HG02973 (cell line): ENCODE results near the gene CD59.
"Not testable (repeated sequence)": the region's sequence is repeated elsewhere in the genome, so short reads cannot be mapped to it uniquely, and the experiment has no call there.

Source experiments
- ATAC-seq: cut with Tn5 transposase; IDR thresholded peaks from one replicate; pipeline ENCODE4 v1.9.1; 2021; ENCODE audit warnings: moderate library complexity; ENCODE audit not compliant: unreplicated experiment

CD59 gene

GRCh38 chr11:33695051-33695566, 41.1 kb downstream of the CD59 start:
- ATAC-seq: no peak

GRCh38 chr11:33694346-33695050, 41.7 kb downstream of the CD59 start:
- no peak for ATAC-seq

- no peak for ATAC-seq
Measured at GRCh38 chr11:33692541-33692940, 43.7 kb downstream of the CD59 start.

DNA sequence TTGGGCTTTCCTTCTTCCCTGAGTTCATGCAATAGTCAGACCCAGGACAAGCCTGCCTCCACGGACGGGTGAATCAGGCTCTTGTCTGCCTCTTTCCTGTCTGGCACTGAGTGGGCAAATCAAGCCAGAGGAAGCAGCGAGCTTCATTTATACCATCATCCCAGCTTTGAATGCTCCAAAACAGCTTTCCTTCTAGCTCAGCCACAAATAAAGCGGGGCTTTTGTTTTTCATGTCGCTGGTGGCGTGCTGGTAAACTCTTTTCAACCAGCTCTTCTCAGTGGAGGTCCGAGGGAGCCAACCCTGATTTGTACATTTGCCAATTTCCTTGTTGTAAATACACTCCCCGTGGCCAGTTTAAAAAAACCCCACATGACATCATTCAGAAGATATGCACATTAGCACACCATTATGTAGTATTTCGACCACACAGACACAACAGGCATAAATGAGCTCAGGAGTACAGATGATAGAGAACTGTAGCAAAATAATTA, 44.2 kb downstream of the CD59 start:
- ATAC-seq: no peak

DNA sequence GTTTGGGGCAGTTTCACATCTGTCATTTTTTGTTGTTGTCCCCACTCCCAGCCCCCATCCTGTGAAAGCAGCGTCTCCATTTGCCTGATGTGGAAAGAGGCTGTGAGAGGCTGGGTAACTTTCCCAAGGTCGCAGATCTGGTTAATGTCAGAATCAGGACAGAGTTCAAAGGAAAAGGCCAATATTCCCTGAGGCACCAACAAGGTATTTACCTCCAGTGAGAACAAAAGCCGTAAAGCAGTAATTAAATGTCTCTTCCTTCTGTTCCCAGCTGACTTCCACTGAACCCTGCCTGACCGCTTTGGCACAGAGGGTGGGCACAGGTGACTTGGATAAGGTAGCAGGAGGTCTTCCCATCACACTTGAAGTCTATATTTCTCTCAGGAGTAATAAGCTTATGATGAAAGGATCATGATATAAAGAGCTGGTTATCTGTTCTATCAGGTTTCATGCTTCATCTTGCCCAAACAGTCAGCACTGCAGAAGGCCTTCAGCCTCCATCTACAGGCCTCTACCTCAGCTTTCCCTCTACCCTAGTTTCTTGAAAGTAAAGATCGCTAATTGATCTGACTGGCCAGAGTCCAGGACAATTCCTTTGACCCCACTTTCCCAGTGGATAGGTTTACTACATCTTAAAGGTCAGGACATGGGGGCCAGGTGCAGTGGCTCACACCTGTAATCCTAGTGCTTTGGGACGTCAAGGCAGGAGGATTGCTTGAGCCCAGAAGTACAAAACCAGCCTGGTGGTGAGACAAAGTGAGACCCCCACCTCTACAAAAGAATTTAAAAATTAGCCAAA, 45.0 kb downstream of the CD59 start:
- ATAC-seq: no peak

DNA sequence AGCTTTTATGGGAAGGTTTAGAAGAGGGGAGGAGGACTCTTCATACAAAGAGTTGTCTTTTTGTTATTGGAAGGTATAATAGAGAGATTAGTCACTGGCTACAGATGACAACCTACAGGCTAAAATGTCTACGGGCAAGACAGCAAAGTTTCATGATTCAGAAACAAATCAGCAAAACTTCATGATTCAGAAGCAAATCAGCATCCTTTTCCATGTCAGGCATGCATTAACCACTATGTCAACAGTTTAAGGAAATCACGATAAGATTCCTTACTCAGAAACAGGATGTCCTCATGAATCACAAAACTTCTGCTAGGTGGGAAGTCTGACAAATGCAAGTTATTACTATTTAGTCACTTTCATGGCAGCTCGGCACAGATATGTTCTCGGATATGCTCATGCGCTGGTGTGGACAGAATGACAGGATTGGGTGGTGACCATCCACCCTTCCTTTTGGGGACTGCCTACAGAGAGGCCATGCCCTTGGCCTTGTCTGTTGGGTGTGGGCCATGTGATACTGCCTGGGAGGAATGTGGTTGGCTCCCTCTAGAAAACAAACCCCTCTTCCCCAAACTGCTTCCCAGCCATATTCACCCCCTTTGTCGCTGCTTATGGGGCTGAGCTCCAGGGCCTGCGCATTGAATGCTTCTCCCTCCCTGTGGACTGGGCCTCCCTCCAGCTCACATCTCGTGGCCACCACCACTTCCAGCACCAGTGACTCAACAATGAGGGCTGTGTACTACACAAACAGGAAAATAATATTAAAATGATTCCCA, 45.7 kb downstream of the CD59 start:
- no peak for ATAC-seq

DNA sequence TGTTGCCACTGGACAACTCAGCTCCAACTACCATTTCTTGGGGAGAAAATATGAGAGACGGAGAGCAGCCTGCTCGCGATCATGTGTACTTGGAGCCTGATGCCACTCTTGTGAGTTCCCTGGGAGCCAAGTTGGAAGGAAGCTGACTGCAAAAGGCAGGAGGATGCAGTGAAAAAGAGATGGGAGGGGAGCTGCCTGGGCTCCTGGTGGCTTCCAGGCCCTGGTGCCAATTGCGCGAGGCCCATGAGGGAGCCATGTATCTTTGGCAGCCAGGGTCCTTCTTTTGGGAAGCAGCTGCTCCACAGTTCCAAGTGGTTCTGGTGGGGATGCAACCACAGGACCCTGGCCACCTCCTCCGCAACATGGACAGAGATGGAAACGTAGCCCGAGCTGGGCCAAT, 46.7 kb downstream of the CD59 start:
- no peak for ATAC-seq

- ATAC-seq: no peak
Measured at GRCh38 chr11:33689085-33689484, 47.1 kb downstream of the CD59 start.

DNA sequence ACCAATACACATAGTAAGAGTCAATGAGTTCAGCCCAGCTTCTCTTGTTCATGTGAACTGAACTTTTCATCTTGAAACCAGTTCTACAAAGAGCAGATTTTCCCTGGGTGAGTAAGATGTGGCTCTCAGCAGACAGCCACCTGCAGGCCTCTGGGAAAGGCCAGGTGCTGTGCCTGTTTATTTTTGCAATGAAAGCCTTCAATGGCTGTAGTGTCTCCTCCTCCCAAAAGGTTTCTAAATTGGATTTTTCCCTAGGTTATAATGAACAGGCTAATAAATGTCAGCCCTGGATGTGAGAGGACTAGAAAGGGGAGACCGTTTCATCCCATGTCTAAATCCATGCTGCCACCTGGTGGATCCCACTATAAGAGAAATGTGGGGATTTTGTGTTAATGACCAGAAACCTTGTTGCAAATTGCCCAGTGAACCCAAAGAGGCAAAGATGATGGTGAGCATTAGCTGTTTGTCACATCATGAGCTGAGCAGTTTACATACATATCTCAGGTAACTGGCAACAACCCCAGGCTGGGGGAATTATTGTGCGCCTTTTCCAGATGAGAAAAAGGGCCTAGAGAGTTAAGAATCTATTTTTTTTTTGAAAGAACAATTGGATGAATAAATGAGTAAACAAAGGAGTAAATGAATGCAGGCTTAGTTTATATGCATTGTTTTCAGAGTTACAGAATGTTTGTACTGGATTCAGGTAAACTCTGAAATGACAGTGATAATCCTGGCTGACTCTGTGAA, 48.3 kb downstream of the CD59 start:
- no peak for ATAC-seq

GRCh38 chr11:33685082-33685481, 51.1 kb downstream of the CD59 start:
- ATAC-seq: no peak

DNA sequence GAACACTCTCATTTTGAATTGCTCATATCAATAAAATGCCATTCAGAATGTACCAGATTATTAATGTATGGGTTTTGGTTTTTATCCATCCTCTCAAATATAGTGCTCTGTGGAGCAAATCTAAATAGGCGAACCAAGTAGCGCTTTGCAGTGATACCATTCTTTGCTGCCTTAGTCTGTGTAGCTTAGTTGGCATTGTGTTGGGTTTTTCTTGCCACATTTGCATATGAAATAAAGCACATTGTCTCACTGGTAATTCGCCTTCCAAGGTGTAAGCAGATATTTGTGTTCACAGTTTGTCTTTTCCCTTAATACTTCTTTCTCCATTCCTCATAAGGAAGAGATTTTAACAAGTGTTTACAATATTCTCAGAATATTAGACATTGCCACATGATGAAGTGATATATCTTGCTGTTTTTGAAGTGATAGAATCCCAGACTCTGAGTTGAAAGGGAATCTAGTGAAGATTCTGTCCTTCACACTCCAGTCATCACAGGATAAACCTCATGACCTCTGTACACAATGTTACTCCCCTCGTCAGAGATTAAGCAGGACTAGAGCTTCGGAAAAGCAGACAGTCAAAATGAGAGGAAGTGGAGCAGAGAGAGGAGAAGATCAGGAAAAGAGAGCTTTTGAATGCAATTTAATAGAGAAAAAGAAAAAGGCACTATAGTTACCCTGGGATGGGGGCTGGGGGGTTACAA, 52.1 kb downstream of the CD59 start:
- no peak for ATAC-seq

- no peak for ATAC-seq
Measured at GRCh38 chr11:33682446-33682845, 53.8 kb downstream of the CD59 start.

GRCh38 chr11:33682019-33682418, 54.2 kb downstream of the CD59 start:
- no peak for ATAC-seq

DNA sequence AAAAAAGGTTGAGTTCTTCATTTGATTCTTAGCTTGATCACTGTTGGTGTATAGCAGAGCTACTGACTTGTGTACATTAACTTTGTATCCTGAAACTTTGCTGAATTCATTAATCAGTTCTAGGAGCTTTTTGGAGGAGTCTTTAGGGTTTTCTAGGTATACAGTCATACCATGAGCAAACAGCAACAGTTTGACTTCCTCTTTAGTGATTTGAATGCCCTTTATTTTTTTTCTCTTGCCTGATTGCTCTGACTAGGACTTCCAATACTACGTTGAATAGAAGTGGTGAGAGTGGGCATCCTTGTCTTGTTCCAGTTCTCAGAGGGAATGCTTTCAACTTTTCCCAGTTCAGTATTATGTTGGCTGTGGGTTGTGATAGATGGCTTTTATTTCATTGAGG, 57.6 kb downstream of the CD59 start:
- ATAC-seq: not testable (repeated sequence)

- no peak for ATAC-seq
Measured at GRCh38 chr11:33674035-33674814, 62.0 kb downstream of the CD59 start.

- no peak for ATAC-seq
Measured at GRCh38 chr11:33672273-33672672, 64.0 kb downstream of the CD59 start.

DNA sequence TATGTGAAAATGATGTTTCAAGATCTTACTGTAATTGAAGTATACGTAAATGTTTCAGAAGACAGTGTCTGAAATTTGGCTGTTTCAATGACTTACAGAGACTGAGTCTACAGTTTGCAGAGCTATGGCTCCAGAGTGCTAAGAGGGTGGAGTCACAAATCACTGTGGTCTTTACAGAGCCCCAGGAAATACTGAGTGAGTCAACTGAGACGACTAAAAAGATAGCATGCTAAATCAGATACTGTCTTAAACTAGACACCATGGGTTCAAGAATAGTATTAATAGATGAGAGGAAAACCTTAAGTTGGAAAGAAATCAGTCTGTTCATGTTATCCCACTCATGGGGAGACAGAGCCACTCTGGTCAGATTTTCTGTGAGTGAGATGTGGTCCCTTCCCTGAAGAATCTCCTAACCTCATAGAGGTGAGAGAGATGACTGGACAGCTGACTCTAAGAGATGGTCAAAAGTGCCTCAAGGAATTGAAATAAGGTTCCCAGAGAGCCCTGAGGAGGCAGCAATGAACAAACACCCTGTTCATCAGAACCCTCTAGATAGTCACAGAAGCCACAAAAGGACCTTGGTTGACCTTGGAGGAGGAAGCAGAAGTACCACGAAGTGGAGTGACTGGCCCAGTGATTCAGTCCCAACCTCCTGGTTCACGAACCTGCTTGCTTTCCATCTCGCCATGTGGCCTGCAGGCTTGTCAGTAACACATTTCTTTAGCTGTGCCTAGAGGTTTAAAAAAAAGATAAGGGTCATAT, 65.8 kb downstream of the CD59 start:
- ATAC-seq: no peak

DNA sequence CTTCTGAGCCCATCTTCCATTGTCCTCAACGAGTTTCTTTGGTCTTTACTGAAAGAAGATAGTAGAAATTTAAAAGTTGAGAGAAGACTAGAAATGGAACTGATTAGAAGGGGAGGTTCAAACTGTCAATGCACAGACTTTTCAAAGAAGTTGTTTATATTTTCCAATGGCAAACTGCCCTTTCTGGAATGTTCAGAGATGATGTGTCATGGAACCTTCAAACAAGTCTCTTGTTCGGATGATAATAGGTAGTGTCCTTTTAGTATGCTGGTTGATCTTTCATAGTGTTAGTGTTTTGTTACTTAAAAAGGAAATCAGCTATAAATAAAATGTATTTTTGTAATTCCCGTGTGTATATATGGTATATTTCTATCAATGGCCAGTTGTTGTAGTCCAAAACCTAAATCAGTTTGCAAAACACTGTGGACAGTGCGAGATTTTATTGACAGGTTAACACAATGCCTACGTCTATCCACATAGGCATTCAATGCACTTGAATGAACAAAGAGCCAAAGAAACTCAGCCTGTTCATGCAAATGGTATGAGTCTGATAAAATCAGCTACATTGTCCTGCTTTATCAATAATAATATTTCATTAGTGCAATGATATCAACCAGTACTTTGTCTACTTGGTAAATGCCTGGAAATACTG, 66.5 kb downstream of the CD59 start:
- ATAC-seq: no peak
